Measurements from ENCODE around the gene HESX1.

HESX1 gene

DNA sequence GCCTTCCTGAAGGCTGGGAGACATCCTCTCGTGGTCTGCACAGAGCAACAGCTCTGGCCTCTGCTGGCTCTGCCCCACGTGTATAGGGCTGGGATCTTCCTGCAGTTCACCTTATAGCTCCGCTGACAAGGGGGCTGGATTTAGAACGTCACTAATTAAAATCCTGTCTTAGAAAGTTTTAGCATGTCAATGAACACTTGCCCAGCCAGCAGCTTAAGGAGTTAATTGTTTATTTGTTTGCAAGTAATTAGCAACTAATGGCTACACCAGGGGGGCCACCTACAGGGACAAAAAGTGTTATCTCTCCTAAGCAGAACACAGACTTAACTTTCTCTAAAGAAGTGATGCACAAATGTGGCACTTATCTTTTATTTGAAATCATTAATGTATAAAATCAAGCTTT, at the start of gene HESX1:
Gene HESX1, minus strand, starts transcription at position 84 of the 403 bp plus-strand sequence. Its CDS starts 60 bp downstream, at position 24.
- no peak for DNase-seq (ENCODE audit: low read depth in 1 of 2, low spot score in 1 of 2)

- DNase-seq (ENCODE audit: low read depth in 1 of 2, low spot score in 1 of 2), result no peak
Measured at GRCh38 chr3:57244946-57245345, 45.2 kb upstream of the HESX1 start.

DNA sequence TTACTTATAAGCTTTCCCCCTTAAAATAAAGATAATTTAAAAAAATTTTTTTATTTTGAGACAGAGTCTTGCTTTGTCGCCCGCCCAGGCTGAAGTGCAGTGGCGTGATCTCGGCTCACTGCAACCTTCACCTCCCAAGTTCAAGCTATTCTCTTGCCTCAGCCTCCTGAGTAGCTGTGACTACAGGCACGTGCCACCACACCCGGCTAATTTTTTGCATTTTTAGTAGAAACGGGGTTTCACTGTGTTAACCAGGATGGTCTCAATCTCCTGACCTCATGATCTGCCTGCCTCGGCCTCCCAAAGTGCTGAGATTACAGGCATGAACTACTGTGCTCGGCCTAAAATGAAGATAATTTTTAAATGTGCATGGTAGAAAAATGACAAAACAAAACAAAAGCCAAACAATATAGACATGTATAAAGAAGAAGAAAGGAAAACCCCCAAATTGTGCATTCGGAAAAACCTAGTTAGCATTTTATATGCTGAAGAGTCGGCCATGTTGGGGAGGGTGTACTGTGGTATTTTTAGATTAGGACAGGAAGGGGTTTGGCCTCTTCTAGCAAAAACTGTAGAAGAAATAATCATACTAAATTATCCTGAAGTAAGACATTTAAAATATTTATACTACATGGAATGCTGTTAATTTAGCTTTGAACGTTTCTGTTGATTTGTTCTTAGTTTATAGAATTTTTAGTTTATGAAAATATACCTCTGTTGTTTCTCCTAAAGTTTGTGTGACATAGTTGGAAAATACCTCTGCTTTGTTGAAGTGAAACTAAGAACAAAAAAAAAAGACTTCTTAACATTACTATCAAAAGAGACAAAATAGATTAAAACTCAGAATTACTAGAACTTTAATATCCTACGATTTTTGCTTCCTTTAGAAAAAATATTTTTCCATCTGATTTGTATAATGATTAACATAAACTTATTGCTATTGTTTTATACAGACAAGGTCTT, 35.1 kb upstream of the HESX1 start:
- no peak for DNase-seq (ENCODE audit: low read depth in 1 of 2, low spot score in 1 of 2)

GRCh38 chr3:57233799-57234198, 34.0 kb upstream of the HESX1 start:
- DNase-seq (ENCODE audit: low read depth in 1 of 2, low spot score in 1 of 2), result no peak

DNA sequence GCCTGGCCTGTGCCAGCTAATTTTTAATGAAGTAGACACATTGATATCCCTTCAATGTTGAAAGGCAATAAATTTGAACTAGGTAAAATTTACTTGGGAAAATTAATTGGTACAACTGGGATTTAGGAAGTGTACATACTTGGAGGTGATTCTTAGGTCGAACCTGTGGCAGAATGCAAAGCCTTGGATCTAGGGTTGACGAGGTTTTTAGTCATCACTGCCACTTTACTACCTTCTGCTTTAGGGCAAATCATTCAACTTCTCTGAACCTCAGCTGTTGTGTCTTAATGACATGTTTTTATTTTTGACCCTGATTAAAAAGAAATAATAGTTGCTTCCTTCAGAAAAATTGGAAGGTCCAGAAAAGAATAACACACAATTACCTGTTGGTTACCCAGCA, 30.2 kb upstream of the HESX1 start:
- no peak for DNase-seq (ENCODE audit: low read depth in 1 of 2, low spot score in 1 of 2)

DNA sequence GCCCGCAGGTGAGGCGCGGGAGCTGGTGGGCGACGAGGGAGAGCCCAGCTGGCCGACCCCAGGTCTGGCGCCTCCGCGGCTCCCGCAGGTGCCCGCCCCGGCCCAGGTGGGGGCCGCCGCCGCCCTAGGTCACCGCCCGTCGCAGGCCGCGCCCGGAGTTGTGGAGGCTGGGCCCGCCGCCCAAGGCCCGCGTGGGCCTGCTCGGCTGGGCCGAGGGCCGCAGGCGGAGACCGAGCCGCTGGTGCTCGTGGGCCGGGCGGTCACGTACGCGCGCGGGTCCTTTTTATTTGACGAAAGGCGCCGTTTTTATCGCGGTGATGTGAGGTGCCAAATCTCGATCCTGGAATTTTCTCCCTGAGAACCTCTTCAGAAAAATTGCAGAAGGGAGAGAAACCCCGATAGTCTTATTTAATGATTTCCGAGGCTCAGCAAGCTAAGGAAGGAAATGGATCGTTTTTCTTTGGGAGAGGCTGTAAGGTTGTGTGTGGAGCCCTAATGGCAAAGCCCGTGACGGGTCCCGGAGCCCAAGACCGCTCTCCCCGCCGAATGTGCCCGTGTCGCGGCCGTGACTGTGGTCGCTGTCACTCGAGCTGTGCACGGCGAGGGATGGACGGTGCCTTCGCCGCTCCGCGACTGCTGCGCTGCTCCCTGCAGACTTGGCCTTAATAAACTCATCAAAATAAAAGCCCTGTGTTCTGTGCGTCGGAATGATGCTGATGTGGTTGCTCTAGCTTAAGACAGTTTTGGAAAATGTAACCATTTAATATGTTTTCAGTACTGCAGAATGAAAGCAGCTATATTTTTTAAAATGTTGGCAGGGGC, 28.4 kb upstream of the HESX1 start:
- peak; percentile 8 to 15 for DNase-seq (ENCODE audit: low read depth in 1 of 2, low spot score in 1 of 2)

- peak; percentile 69 to 81 for DNase-seq (ENCODE audit: low read depth in 1 of 2, low spot score in 1 of 2)
Measured at GRCh38 chr3:57227204-57227929, 27.6 kb upstream of the HESX1 start, which contains the start of gene APPL1. TSS of gene APPL1 (plus strand) at chr3:57227729. CDS start at chr3:57227884, 155 bp downstream.

GRCh38 chr3:57226176-57226575, 26.4 kb upstream of the HESX1 start:
- no peak for DNase-seq (ENCODE audit: low read depth in 1 of 2, low spot score in 1 of 2)

DNA sequence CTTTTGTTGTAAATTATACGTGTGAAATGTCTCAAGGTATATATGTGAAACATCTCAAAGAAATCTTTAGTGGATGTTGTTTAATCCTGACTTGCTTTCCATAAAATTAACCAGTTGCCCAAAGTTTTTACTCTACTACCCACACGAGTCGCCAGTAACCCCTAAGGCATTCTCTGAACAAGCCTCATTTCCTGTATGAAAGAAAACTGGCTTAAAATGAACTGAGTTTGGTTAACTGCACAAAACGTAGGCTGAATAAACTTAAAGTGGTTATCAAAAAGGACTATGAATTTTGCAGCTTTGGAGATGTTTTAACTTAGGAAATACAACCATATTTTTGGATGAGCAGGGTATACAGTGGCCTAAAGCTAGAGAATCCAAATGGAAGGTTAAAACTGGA, 25.1 kb upstream of the HESX1 start:
- DNase-seq (ENCODE audit: low read depth in 1 of 2, low spot score in 1 of 2), result no peak

GRCh38 chr3:57221883-57222282, 22.1 kb upstream of the HESX1 start:
- no peak for DNase-seq (ENCODE audit: low read depth in 1 of 2, low spot score in 1 of 2)

- DNase-seq (ENCODE audit: low read depth in 1 of 2, low spot score in 1 of 2), result no peak
Measured at GRCh38 chr3:57206423-57206822, 6.6 kb upstream of the HESX1 start.

DNA sequence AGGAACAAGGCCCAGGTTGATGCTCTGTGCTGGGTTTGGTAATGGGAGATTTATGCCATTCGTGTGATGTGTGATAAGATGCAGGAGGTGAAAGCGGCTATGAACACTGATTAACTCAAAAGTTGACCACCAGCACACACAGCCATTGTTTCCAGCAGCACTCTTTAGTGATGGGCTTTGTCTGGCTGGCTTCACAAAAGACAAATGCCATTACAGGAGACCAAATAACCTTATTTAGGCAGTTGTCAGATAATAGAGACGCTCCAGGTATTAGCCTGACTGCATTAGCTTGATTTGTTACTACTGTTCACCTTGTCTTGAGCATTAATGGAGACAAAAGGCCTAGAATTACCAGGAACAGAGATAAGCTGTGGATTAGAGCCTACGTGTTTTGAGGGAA, 5.1 kb downstream of the HESX1 start:
- DNase-seq (ENCODE audit: low read depth in 1 of 2, low spot score in 1 of 2), result no peak

- DNase-seq (ENCODE audit: low read depth in 1 of 2, low spot score in 1 of 2), result no peak
Measured at GRCh38 chr3:57192028-57192427, 7.8 kb downstream of the HESX1 start.

DNA sequence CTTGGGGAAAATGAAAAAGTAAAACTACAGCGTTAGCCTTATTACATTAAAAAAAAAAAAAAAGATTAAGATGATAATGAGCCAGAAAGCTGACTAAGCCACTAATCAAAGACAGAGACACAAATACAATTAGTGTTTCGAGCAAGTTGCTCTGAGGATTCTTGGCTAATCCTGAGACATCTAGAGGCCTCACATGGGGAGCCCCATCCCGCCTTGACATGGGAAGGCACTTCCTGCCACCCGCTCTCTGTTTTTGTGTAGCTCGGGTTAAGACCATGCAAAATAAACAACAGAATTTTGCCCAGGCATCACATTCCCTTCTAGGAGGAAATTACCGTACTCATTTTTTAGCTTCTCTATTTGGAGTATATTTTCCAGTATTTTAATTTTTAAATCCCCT, 15.3 kb downstream of the HESX1 start:
- no peak for DNase-seq (ENCODE audit: low read depth in 1 of 2, low spot score in 1 of 2)

GRCh38 chr3:57179580-57180410, 20.0 kb downstream of the HESX1 start:
- no peak for DNase-seq (ENCODE audit: low read depth in 1 of 2, low spot score in 1 of 2)

- DNase-seq (ENCODE audit: low read depth in 1 of 2, low spot score in 1 of 2), result no peak
Measured at GRCh38 chr3:57176045-57176444, 23.7 kb downstream of the HESX1 start.

GRCh38 chr3:57173687-57174086, 26.1 kb downstream of the HESX1 start:
- no peak for DNase-seq (ENCODE audit: low read depth in 1 of 2, low spot score in 1 of 2)

DNA sequence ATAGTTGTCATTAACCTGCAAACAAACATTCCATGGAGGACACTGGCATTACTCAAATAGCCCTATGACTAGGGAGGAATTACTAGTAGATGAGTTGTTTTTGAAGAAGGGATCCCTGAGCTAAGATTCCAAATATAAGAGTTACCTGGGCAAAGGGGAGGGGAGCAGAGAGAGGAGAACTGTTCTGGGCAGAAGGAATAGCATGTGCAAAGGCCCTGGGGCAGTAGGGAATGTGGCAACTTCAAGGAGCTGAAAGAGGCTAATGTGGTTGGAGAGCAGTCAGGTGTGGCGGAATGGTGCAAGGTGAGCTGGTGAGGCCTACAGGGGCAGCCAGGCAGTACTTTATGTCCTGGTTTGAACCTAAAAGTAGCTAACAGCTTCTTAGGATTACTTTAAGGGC, 28.8 kb downstream of the HESX1 start:
- DNase-seq (ENCODE audit: low read depth in 1 of 2, low spot score in 1 of 2), result no peak

- DNase-seq (ENCODE audit: low read depth in 1 of 2, low spot score in 1 of 2), result peak; percentile 27 to 28
Measured at GRCh38 chr3:57169872-57170623, 29.7 kb downstream of the HESX1 start.

DNA sequence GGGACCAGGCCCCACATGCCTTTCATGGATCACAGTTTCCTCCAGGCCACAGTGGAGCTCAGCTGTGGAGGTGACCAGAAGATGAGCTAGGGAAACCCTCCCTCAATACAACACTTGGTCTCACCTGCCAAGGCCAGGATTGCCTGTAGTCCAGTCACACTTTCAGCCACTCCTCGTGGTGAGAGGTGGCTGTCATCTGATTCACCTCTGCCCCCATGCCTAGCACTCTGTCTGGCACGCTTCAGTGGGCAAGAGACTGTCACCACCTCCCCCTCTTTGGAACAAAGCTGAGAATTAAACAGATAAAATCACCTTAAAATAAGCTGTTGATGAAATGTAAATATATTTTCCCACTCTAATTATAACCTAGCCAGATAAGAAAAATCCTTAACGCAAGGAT, 30.7 kb downstream of the HESX1 start:
- no peak for DNase-seq (ENCODE audit: low read depth in 1 of 2, low spot score in 1 of 2)
